HepG2 (cell line): Measurements from ENCODE around the gene INSRR. TPM values are rescaled to one million over a fixed set of nuclear protein-coding genes. Genes with fewer than 3 reads are reported as not detected.

Experiments
- ATAC-seq: fragments of 200-7000 bp; cut with Tn5 transposase; 3 replicates; pipeline ENCODE4 v1.9.1; 2020; ENCODE audit warnings: mild to moderate bottlenecking, moderate library complexity
- BruUV-seq: library from RNA; stranded (reverse); fragments of 400-500 nt; replicated peaks from 2 replicates; lab custom pipeline; 2021; lab: Mats Ljungman, UMichigan
- CTCF ChIA-PET: fragments of 300-600 bp; formaldehyde crosslinking; extraction: SDS; loops from one replicate; lab custom pipeline; 2021; ENCODE audit warnings: low total read pairs, inconsistent platforms, low intra/inter-chr PET ratio; lab: Yijun Ruan, JAX
- POLR2A ChIA-PET: fragments of 350-600 bp; sonication (Branson Sonifier 250); formaldehyde crosslinking; loops from one replicate; lab custom pipeline; 2020; ENCODE audit warnings: antibody characterized with exemption, inconsistent platforms; lab: Yijun Ruan, JAX
- DNase-seq: peaks from one replicate; pipeline ENCODE4 v3.0.0-alpha.2; 2015; ENCODE audit warnings: low spot score
- FAIRE-seq: peaks from 3 replicates; lab custom pipeline; 2011; peaks lifted over from hg19 to GRCh38; lab: Jason Lieb, UNC
- H2AFZ ChIP-seq: one replicate; pipeline ENCODE4 v1.6.1; 2011; ENCODE audit warnings: low read length, inconsistent platforms
- H3K27ac ChIP-seq: fragments of 300-600 bp; 3 replicates; pipeline ENCODE4 v1.8.0; 2011; ENCODE audit warnings: mixed run types, mild to moderate bottlenecking, mixed read lengths, low read length, inconsistent platforms; ENCODE audit not compliant: insufficient read depth; ENCODE audit errors: extremely low read length
- H3K27me3 ChIP-seq, 2 experiments: fragments of 200-600 bp in 1 of 2; 2 replicates in 1 of 2; 3 replicates in 1 of 2; pipeline versions ENCODE4 v1.6.0 to v1.8.0; 2011; ENCODE audit warnings: low read length in 2 of 2, mild to moderate bottlenecking in 2 of 2, moderate library complexity in 2 of 2, inconsistent platforms in 1 of 2; ENCODE audit not compliant: insufficient read depth in 2 of 2, control insufficient read depth in 1 of 2
- H3K36me3 ChIP-seq, 2 experiments: fragments of 200-600 bp in 1 of 2; replicated peaks in 1 of 2; 2 replicates in 1 of 2; 3 replicates in 1 of 2; pipeline versions ENCODE4 v1.5.1 to v1.8.0; 2011; ENCODE audit warnings: low read length in 2 of 2, inconsistent platforms in 1 of 2; ENCODE audit not compliant: insufficient read depth in 2 of 2, control insufficient read depth in 1 of 2
- H3K4me1 ChIP-seq: 2 replicates; pipeline ENCODE4 v1.5.1; 2012; ENCODE audit warnings: low read length, inconsistent platforms; ENCODE audit not compliant: insufficient read depth
- H3K4me2 ChIP-seq: 2 replicates; pipeline ENCODE4 v1.6.0; 2011; ENCODE audit warnings: low read depth, low read length, inconsistent platforms
- H3K4me3 ChIP-seq, 3 experiments: fragments of 200-600 bp in 1 of 3; sonication (generic), shearing (Covaris generic) in 1 of 3; replicated peaks in 1 of 3; 2 replicates each; pipeline ENCODE4 v1.5.1; 2011 to 2016; ENCODE audit warnings: low read length in 3 of 3, inconsistent platforms in 2 of 3, low read depth in 2 of 3, mild to moderate bottlenecking in 2 of 3, control low read depth in 1 of 3, mixed read lengths in 1 of 3; ENCODE audit not compliant: insufficient read depth in 1 of 3
- H3K79me2 ChIP-seq: one replicate; pipeline ENCODE4 v1.6.1; 2011; ENCODE audit warnings: low read length, inconsistent platforms; ENCODE audit not compliant: insufficient read depth
- H3K9ac ChIP-seq: 2 replicates; pipeline ENCODE4 v1.6.0; 2011; ENCODE audit warnings: mild to moderate bottlenecking, low read depth, low read length, inconsistent platforms; ENCODE audit not compliant: insufficient read depth
- H3K9me3 ChIP-seq: 2 replicates; pipeline ENCODE4 v1.5.1; 2012; ENCODE audit warnings: mild to moderate bottlenecking, low read length
- H4K20me1 ChIP-seq: 2 replicates; pipeline ENCODE4 v1.6.0; 2011; ENCODE audit warnings: inconsistent platforms, mild to moderate bottlenecking, low read length, moderate library complexity; ENCODE audit not compliant: insufficient read depth
- ASH2L ChIP-seq: fragments of 300-600, 200-600 bp; sonication (generic); IDR thresholded peaks from 2 replicates; pipeline ENCODE4 v1.7.0; 2017; ENCODE audit warnings: low read depth, mild to moderate bottlenecking, moderate library complexity, mixed read lengths, low read length; ENCODE audit not compliant: insufficient read length
- ATF7-NPFF ChIP-seq: sonication (generic); formaldehyde crosslinking; IDR thresholded peaks from 2 replicates; pipeline ENCODE4 v1.8.1; 2023; ENCODE audit warnings: mild to moderate bottlenecking, low read depth, missing genetic modification reagents, moderate library complexity
- HDAC2 ChIP-seq: sonication (generic); formaldehyde crosslinking; IDR thresholded peaks from 2 replicates; pipeline ENCODE4 v1.4.0; 2020; ENCODE audit warnings: missing genetic modification reagents
- HNF4A ChIP-seq: sonication (generic); formaldehyde crosslinking; IDR thresholded peaks from 2 replicates; pipeline ENCODE4 v1.4.0; 2020; ENCODE audit warnings: missing genetic modification reagents
- MED13 ChIP-seq: sonication (generic); formaldehyde crosslinking; IDR thresholded peaks from 2 replicates; pipeline ENCODE4 v1.5.0; 2020; ENCODE audit warnings: missing genetic modification reagents
- NR2F1 ChIP-seq, 2 experiments: fragments of 450-650 bp in 1 of 2; formaldehyde crosslinking in 1 of 2; IDR thresholded peaks; 2 replicates each; pipeline versions ENCODE4 v1.5.0 to v1.6.1; 2016 to 2020; ENCODE audit warnings: mild to moderate bottlenecking in 1 of 2, missing compliant biosample characterization in 1 of 2, missing genetic modification reagents in 1 of 2, moderate library complexity in 1 of 2
- PATZ1 ChIP-seq: sonication (generic); formaldehyde crosslinking; IDR thresholded peaks from 2 replicates; pipeline ENCODE4 v1.4.0; 2020; ENCODE audit warnings: missing genetic modification reagents
- SIX1 ChIP-seq: sonication (generic); formaldehyde crosslinking; IDR thresholded peaks from 2 replicates; pipeline ENCODE4 v1.4.0; 2020; ENCODE audit warnings: missing genetic modification reagents, borderline replicate concordance
- STAG1 ChIP-seq: sonication (generic); formaldehyde crosslinking; IDR thresholded peaks from 2 replicates; pipeline ENCODE4 v1.4.0; 2020; ENCODE audit warnings: missing genetic modification reagents
- ZNF441 ChIP-seq: sonication (generic); formaldehyde crosslinking; IDR thresholded peaks from 2 replicates; pipeline ENCODE4 v1.7.0; 2021; ENCODE audit warnings: missing genetic modification reagents, borderline replicate concordance
- ZNF543 ChIP-seq: sonication (generic); formaldehyde crosslinking; IDR thresholded peaks from 2 replicates; pipeline ENCODE4 v1.4.0; 2020; ENCODE audit warnings: mild to moderate bottlenecking, missing genetic modification reagents
- ZNF687 ChIP-seq: sonication (generic); formaldehyde crosslinking; IDR thresholded peaks from 2 replicates; pipeline ENCODE4 v1.5.1; 2020; ENCODE audit warnings: mild to moderate bottlenecking, missing genetic modification reagents, moderate library complexity
- ZNF749 ChIP-seq: sonication (generic); formaldehyde crosslinking; IDR thresholded peaks from 2 replicates; pipeline ENCODE4 v1.8.0; 2022; ENCODE audit warnings: mild to moderate bottlenecking, missing genetic modification reagents, moderate library complexity, borderline replicate concordance
- ZNF839 ChIP-seq: sonication (generic); formaldehyde crosslinking; IDR thresholded peaks from 2 replicates; pipeline ENCODE4 v1.4.0; 2020; ENCODE audit warnings: missing genetic modification reagents, mild to moderate bottlenecking, borderline replicate concordance
- WGBS: methylation state at CpG from one replicate; pipeline ENCODE4 v1.1.6; 2017; ENCODE audit warnings: low lambda C conversion rate; 5-methylcytosine and 5-hydroxymethylcytosine counted together
- in situ Hi-C: cut with HindIII; loops from 2 replicates; pipeline ENCODE4 v1.10.0; 2017; ENCODE audit warnings: low pct_unique_long_range_greater_than_20kb; ENCODE audit not compliant: extremely low pct_ligation_motif_present
- intact Hi-C: fragments of 100-400 bp; cut with micrococcal nuclease; formaldehyde crosslinking; loops from one replicate; pipeline ENCODE4 v1.10.0; 2022; ENCODE audit not compliant: unreplicated experiment
- polyA plus RNA-seq, 8 experiments: library from polyadenylated mRNA; depleted of rRNA in 3 of 8; stranded (reverse) in 7 of 8; unstranded in 1 of 8; fragments of >200 nt; fragmentation: Illumina TruSeq in 4 of 8; extraction: Trizol in 4 of 8; gene quantifications; 2 replicates each; pipeline versions ENCODE4 v1.2.1 to v1.2.3, GENCODE V29; 2011 to 2016; ENCODE audit warnings: low read depth in 4 of 8, missing spikeins in 1 of 8, mixed read lengths in 1 of 8; ENCODE audit not compliant: insufficient read depth in 1 of 8
- total RNA-seq, 5 experiments: library from RNA; depleted of rRNA; stranded (reverse); fragments of >200 nt; fragmentation: Illumina TruSeq; extraction: Trizol; gene quantifications; 2 replicates each; pipeline ENCODE4 v1.2.3, GENCODE V29; 2016; ENCODE audit warnings: low read depth in 1 of 5

The INSRR gene
- total and polyA plus RNA-seq, 2 of the 13 experiments (the other 11 are each of a cell fraction or from before 2014, with no cell fraction given) = not detected

- peak; percentile 89 for ATAC-seq
- no peak for FAIRE-seq
- no peak for DNase-seq
- in situ Hi-C loops = no loop called here
- intact Hi-C loops = no loop called here
- Histone ChIP-seq H3K9me3 (no peaks in the 10 kb centered on the region), H3K4me1 (no peaks in the 10 kb centered on the region), H3K4me2 (no peak overlapping the region), H3K4me3 (no peak overlapping the region), H4K20me1 (no peaks in the 10 kb centered on the region), H3K9ac (no peak overlapping the region), H3K27me3 (peaks cover 20 to 78% of the 10 kb centered on the region in 2 experiments), H3K27ac (no peak overlapping the region), H3K79me2 (no peaks in the 10 kb centered on the region), H3K36me3 (no peaks in the 10 kb centered on the region), H2AFZ (no peak overlapping the region)
- CTCF ChIA-PET = no interaction called here
- TF ChIP-seq HNF4A (no peak), ZNF687 (peak; percentile 20; the same call in 1 of the 2 replicates)
- no TSS peak for BruUV-seq
- WGBS = 38% methylated on average over 4 of the region's 21 CpGs
- POLR2A ChIA-PET = no interaction called here
Measured at GRCh38 chr1:156876281-156876680, 17.4 kb upstream of the INSRR start.

GRCh38 chr1:156875341-156875615, 16.4 kb upstream of the INSRR start:
- H4K20me1 ChIP-seq = no peaks in the 10 kb centered on the region
- no peaks in the 10 kb centered on the region for H3K9me3 ChIP-seq
- H3K36me3 ChIP-seq = no peaks in the 10 kb centered on the region
- no peak overlapping the region for H2AFZ ChIP-seq
- H3K4me2 ChIP-seq = no peak overlapping the region
- in situ Hi-C loops = no loop called here
- ATAC-seq = no peak; the same call in 2 of the 3 replicates
- no CpG with 5 or more reads among the region's 5 CpGs for WGBS
- H3K9ac ChIP-seq = no peak overlapping the region
- no peaks in the 10 kb centered on the region for H3K4me1 ChIP-seq
- BruUV-seq = no TSS peak
- no peak for FAIRE-seq
- no peaks in the 10 kb centered on the region for H3K79me2 ChIP-seq
- DNase-seq = no peak
- intact Hi-C loops = no loop called here
- peaks cover 20 to 76% of the 10 kb centered on the region in 2 experiments for H3K27me3 ChIP-seq
- ChIA-PET CTCF (no interaction called here), POLR2A (no interaction called here)
- H3K27ac ChIP-seq = no peak overlapping the region
- no peak overlapping the region for H3K4me3 ChIP-seq
- TF ChIP-seq MED13 (CRISPR knock-in tag) = no peak
- TF ChIP-seq PATZ1 (CRISPR knock-in tag) = no peak
- TF ChIP-seq ZNF749 (CRISPR knock-in tag) = no peak
- TF ChIP-seq NR2F1 (CRISPR knock-in tag; IDR thresholded peaks at IDR 0.05) = no peak
- TF ChIP-seq ASH2L = no peak
- TF ChIP-seq HDAC2 = no peak
- no peak for TF ChIP-seq ZNF441 (CRISPR knock-in tag)
- TF ChIP-seq ZNF543 = no peak
- TF ChIP-seq ZNF839 (CRISPR knock-in tag) = no peak
- no peak for TF ChIP-seq ATF7-NPFF (CRISPR knock-in tag)
- TF ChIP-seq SIX1 (CRISPR knock-in tag) = no peak
- TF ChIP-seq STAG1 (CRISPR knock-in tag) = no peak
